Nucleus accumbens (tissue), 56 donors: Measurements from ENCODE around the gene DNALI1.
"Not testable (repeated sequence)": the region's sequence is repeated elsewhere in the genome, so short reads cannot be mapped to it uniquely, and the experiment has no call there.

Experiments
- DNase-seq, 56 donors: peaks; one replicate each; lab custom pipeline; 2025; lab: John Stamatoyannopoulos, UW

The DNALI1 gene

DNA sequence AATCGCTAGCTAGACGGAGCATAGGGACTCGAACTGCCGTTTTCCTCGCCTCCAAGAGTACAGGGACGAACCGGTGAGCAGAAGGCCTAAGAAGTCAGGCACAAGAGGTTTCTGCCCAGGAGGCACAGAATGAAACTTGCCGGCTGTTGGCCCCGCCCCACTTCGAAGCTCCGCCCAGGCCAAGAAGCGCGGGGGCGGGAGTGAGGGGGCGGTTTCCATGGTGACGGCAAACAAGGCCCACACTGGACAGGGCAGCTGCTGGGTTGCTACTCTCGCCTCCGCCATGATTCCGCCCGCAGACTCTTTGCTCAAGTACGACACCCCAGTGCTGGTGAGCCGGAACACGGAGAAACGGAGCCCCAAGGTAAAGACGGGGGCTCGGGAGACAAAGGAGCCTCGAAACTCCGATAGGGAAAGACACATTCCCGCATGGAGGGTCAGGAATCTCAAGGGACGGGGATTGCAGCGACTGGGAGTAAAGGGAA lies at the start of gene DNALI1:
Gene DNALI1, plus strand, starts transcription at position 229 of the 485 bp plus-strand sequence. Its CDS starts 55 bp downstream, at position 284.
- DNase-seq = peak in 55 of 56 donors; percentile 10 to 88 (median 69)

- DNase-seq = no peak
These were observed 47.6 kb upstream of the DNALI1 start for GRCh38 chr1:37509181-37509580.

GRCh38 chr1:37513795-37514349 lies 42.9 kb upstream of the DNALI1 start:
- DNase-seq = peak in 34 of 56 donors; percentile 3 to 60 (median 28)

DNA sequence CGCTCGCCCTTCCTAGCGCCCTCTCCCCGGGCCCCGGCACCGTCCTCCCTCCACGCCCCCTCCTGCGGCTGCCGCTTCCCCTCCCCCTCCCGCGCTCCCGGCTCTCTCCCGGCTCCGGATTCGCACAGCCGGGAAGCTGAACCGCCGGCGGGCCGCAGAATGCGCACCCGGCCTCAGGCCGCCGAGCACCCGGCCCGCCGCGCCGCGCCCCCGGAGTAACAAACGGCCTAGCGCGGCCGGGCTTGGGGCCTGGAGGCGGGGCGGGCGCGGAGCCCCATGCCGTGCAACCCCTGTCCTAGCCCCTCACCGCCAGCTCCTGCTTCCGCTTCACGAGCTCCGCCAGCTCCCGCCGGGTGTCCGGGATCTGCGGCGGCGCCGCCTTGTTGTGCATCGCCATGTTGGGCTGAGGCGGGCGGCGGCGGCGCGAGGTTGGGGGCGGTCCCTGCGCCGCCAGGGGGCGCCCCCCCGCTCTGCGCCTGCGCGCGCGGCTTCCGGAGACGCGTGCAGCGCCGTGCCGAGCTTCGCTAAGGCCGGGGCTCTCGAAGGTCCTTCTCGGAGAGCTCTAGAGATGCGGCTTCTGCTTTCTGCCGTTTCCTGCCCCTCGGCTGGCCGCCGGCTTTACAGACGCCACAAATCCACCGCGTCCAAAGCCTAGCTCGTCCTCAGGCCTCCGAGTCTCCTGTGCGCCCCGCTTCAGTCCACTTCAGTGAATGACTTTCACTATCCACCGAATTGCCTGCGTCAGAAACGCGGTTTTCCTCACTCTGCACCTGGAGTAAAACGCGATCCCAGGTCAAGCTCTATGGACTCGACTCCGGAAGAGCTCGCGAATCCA lies 42.2 kb upstream of the DNALI1 start, which contains the start of gene MEAF6:
Gene MEAF6, minus strand, starts transcription at position 417 of the 835 bp plus-strand sequence. Its CDS starts 20 bp downstream, at position 397.
- DNase-seq = peak in 53 of 56 donors; percentile 34 to 87 (median 71)

DNA sequence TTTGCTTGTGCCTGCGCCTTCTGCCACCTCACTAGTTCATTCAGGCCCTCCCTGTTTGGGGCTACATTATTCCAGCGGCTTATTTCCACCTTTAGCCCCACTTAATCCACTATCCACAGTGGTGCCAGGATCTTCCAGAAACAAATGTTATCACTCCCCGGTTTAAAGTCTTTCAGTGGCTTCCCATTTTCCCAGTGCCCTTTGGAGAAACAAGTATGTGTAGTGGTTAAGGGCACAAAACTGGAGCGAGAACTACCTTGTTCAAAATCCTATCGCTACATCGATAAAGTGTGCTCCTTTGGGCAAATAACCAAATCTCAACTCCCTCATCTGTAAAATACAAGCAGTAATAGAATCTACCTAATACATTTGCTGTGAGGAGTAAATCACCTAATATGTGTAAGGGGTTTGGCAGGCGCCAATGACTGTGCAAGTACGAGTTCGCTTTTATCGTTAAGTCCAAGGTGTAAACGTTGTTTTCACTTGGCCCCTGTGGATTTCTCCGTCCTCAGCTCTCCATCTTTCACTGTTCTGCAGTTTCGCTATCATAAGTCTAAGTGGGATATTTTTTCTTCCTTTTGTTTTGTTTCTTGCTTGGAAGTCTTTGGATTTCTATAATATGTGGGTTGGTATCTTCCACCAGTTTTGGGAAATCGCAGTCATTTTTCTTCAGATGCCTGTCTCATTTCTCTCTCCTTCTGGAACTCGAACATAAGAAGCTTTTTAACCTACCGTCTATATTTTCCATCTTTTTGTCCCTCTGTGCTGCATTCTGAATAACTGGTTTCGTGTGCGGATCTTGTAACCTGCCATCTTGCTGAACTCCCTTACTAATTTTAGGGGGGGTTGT lies 41.3 kb upstream of the DNALI1 start:
- DNase-seq = no peak

DNA sequence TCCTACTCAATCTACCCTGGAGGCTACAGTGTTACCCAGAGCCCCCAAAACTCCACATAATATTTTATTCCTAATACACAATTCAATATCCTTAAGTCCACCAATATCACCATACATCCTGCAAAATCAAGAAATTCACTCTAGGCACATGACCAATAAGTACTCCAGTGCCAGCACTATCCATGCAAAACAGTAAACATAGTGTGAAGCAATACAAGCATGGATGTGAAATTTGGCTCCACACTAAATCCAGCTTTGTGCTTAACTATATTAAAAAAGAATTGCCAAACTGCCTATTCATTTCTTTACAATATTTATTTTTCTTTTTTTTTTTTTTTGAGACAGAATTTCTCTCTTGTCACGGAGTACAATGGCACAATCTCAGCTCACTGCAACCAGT lies 39.2 kb upstream of the DNALI1 start:
- DNase-seq = no peak

- DNase-seq = not testable (repeated sequence)
These were observed 38.5 kb upstream of the DNALI1 start for GRCh38 chr1:37518241-37518640.

DNA sequence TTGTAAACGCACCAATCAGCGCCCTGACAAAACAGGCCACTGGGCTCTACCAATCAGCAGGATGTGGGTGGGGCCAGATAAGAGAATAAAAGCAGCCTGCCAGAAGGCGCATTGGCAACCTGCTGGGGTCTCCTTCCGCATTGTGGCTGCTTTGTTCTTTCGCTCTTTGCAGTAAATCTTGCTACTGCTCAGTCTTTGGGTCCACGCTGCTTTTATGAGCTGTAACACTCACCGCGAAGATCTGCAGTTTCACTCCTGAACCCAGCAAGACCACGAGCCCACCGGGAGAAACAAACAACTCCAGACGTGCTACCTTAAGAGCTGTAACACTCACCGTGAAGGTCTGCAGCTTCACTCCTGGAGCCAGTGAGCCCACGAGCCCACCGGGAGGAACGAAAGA lies 37.8 kb upstream of the DNALI1 start:
- not testable (repeated sequence) for DNase-seq

- DNase-seq = no peak
These were observed 37.1 kb upstream of the DNALI1 start for GRCh38 chr1:37519613-37520012.

GRCh38 chr1:37529888-37530287 lies 26.9 kb upstream of the DNALI1 start:
- not testable (repeated sequence) for DNase-seq

- not testable (repeated sequence) for DNase-seq
These were observed 24.2 kb upstream of the DNALI1 start for GRCh38 chr1:37532418-37533156.

GRCh38 chr1:37533317-37534093 lies 23.2 kb upstream of the DNALI1 start:
- DNase-seq = no peak

- DNase-seq = no peak
These were observed 19.4 kb upstream of the DNALI1 start for GRCh38 chr1:37537378-37537777.

DNA sequence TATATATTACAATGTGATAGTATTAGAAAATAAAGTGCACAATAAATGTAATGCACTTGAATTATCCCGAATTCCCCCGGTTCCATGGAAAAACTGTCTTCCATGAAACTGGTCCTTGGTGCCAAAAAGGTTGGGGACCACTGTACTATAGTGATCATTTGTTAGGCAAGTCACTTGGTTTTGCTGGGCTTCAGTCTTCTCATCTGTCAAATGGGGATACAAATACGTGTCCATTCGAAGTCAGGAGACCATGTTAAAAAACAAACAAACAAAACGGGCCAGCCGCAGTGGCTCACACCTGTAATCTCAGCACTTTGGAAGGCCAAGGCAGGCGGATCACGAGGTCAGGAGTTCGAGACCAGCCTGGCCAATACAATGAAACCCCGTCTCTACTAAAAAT lies 17.6 kb upstream of the DNALI1 start:
- DNase-seq = not testable (repeated sequence)

DNA sequence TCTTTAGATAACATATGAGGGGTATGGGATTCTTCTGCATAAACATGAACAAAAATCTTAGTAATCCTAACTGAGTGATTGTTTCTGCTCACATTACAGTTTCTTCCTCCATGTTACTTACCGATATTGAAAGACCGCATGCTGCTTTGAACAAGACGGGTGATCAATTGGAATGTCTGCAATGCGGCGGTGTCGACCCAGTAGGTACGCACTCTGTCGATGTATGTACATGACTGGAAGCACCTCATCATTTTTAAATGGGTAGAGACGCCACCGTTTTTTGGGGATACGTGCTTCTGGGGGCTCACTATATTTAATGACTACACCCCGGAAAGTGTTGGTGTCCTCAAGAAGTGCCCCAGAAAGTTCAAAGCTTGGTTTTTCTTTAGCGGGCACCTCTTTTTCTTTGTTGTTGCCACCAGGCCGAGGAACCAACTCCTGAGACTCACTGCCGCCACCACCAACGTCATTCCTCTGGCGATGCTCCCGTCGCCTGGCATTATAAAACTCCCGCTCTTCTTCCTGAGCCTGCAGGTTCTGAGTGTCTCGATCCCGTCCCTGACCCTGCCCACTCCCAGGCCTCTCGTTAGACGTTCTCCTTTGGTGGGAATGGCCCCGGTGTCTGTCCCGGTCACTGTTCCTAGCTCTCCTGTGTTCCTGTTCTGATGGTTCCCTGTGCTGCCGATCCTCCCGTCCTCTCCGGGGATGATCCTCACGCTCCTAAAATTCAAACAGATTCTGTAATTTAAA lies 16.5 kb upstream of the DNALI1 start:
- DNase-seq = no peak

GRCh38 chr1:37544530-37544929 lies 12.2 kb upstream of the DNALI1 start:
- DNase-seq = no peak

GRCh38 chr1:37545019-37545418 lies 11.7 kb upstream of the DNALI1 start:
- DNase-seq = no peak

DNA sequence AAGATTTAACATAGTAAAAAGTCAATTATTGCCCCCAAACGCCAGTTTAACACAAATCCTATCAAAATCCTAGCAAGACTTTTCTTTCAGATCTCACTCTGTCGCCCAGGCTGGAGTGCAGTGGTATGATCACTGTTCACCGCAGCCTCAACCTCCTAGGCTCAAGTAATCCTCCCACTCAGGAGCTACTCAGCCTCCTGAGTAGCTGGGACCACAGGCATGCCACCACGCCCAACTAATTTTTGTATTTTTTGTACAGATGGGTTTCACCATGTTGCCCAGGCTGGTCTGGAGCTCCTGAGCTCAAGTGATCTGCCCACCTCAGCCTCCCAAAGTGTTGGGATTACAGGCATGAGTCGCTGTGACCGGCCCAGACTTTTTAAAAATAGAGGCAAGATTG lies 7.4 kb upstream of the DNALI1 start:
- DNase-seq = no peak

DNA sequence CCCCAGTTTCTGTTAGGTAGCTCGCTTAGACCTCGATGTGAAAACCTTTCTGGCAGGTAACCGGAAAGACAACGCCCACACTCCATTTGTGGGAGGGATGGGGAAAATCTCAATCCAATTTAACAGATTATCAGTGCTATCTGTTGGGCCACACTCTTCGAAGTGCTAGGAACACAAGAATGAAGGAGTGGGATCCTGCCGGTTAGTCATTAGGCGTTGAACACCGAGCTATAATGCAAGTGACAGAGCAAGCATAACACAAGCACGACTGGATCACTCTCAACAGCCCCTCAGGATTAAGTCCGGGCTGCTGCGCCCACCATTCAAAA lies 3.2 kb upstream of the DNALI1 start:
- no peak for DNase-seq
